HepG2 (cell line): Measurements from ENCODE around the gene SOX12. TPM values are rescaled to one million over a fixed set of nuclear protein-coding genes. Genes with fewer than 3 reads are reported as not detected.

Experiments
- FOSL2 ChIP-seq: sonication (generic); formaldehyde crosslinking; IDR thresholded peaks from 2 replicates; pipeline ENCODE4 v1.4.0; 2020; ENCODE audit warnings: missing genetic modification reagents
- FUBP1 ChIP-seq: sonication (generic); formaldehyde crosslinking; IDR thresholded peaks from 2 replicates; pipeline ENCODE4 v1.5.1; 2020; ENCODE audit warnings: missing genetic modification reagents, mild to moderate bottlenecking, borderline replicate concordance
- HIC2 ChIP-seq: sonication (generic); formaldehyde crosslinking; IDR thresholded peaks from 2 replicates; pipeline ENCODE4 v1.9.0; 2022; ENCODE audit warnings: low read depth, missing genetic modification reagents
- HNF1A ChIP-seq, 2 experiments: sonication (generic) in 1 of 2; formaldehyde crosslinking in 1 of 2; IDR thresholded peaks; 2 replicates each; pipeline versions ENCODE4 v1.4.0 to v1.6.1; 2016 to 2020; ENCODE audit warnings: borderline replicate concordance in 1 of 2, low read depth in 1 of 2, mild to moderate bottlenecking in 1 of 2, missing genetic modification reagents in 1 of 2
- KAT2B ChIP-seq: fragments of 150-350 bp; IDR thresholded peaks from 2 replicates; pipeline ENCODE4 v1.6.1; 2014; ENCODE audit warnings: low read depth, low read length, borderline replicate concordance
- KDM2A ChIP-seq: sonication (generic); formaldehyde crosslinking; IDR thresholded peaks from 2 replicates; pipeline ENCODE4 v1.4.0; 2020; ENCODE audit warnings: low read depth, missing genetic modification reagents, borderline replicate concordance
- MXD1 ChIP-seq: sonication (generic); formaldehyde crosslinking; IDR thresholded peaks from 2 replicates; pipeline ENCODE4 v1.4.0; 2020; ENCODE audit warnings: mild to moderate bottlenecking, missing genetic modification reagents
- SMAD1 ChIP-seq: sonication (generic); formaldehyde crosslinking; IDR thresholded peaks from 2 replicates; pipeline ENCODE4 v1.4.0; 2020; ENCODE audit warnings: missing genetic modification reagents, low read depth, mild to moderate bottlenecking, borderline replicate concordance
- SYNCRIP ChIP-seq: fragments of 200-400 bp; formaldehyde crosslinking; IDR thresholded peaks from 2 replicates; pipeline ENCODE4 v1.6.1; 2018; ENCODE audit warnings: mild to moderate bottlenecking, low read depth, low read length; ENCODE audit not compliant: insufficient read depth
- ZBTB26 ChIP-seq: IDR thresholded peaks from 2 replicates; pipeline ENCODE4 v1.6.1; 2016; ENCODE audit warnings: missing compliant biosample characterization, missing genetic modification reagents, borderline replicate concordance
- ZIK1 ChIP-seq: sonication (generic); formaldehyde crosslinking; IDR thresholded peaks from 2 replicates; pipeline ENCODE4 v1.5.0; 2020; ENCODE audit warnings: mild to moderate bottlenecking, low read depth, missing genetic modification reagents, borderline replicate concordance
- ZNF275 ChIP-seq: sonication (generic); formaldehyde crosslinking; IDR thresholded peaks from 2 replicates; pipeline ENCODE4 v1.8.0; 2022; ENCODE audit warnings: missing genetic modification reagents, mild to moderate bottlenecking, inconsistent platforms, borderline replicate concordance
- ZNF496 ChIP-seq: sonication (generic); formaldehyde crosslinking; IDR thresholded peaks from 2 replicates; pipeline ENCODE4 v1.8.1; 2023; ENCODE audit warnings: mild to moderate bottlenecking, moderate library complexity, missing genetic modification reagents; ENCODE audit not compliant: insufficient replicate concordance
- ZNF841 ChIP-seq: sonication (generic); formaldehyde crosslinking; IDR thresholded peaks from 2 replicates; pipeline ENCODE4 v1.8.1; 2023; ENCODE audit warnings: missing genetic modification reagents, borderline replicate concordance
- polyA plus RNA-seq, 8 experiments: library from polyadenylated mRNA; depleted of rRNA in 3 of 8; stranded (reverse) in 7 of 8; unstranded in 1 of 8; fragments of >200 nt; fragmentation: Illumina TruSeq in 4 of 8; extraction: Trizol in 4 of 8; gene quantifications; 2 replicates each; pipeline versions ENCODE4 v1.2.1 to v1.2.3, GENCODE V29; 2011 to 2016; ENCODE audit warnings: low read depth in 4 of 8, missing spikeins in 1 of 8, mixed read lengths in 1 of 8; ENCODE audit not compliant: insufficient read depth in 1 of 8
- total RNA-seq, 5 experiments: library from RNA; depleted of rRNA; stranded (reverse); fragments of >200 nt; fragmentation: Illumina TruSeq; extraction: Trizol; gene quantifications; 2 replicates each; pipeline ENCODE4 v1.2.3, GENCODE V29; 2016; ENCODE audit warnings: low read depth in 1 of 5

The SOX12 gene
- total and polyA plus RNA-seq, 2 of the 13 experiments (the other 11 are each of a cell fraction or from before 2014, with no cell fraction given), result 10.0 to 18.7 TPM

GRCh38 chr20:290084-290831 lies 35.1 kb upstream of the SOX12 start, which contains the start of gene C20orf96 (continued):
- TF ChIP-seq ZIK1 (CRISPR knock-in tag) (peak; percentile 56; the same call in 1 of the 2 replicates), MXD1 (CRISPR knock-in tag) (peak; percentile 70; the same call in 1 of the 2 replicates), FUBP1 (no peak), ZBTB26 (peak; percentile 8; the same call in 1 of the 2 replicates), ZNF496 (no peak), ZNF841 (CRISPR knock-in tag) (no peak), SMAD1 (peak; percentile 52; the same call in 1 of the 2 replicates), HNF1A (IDR thresholded peaks at IDR 0.05; ENCODE audit: low read depth) (no peak), HNF1A (CRISPR knock-in tag; IDR thresholded peaks at IDR 0.05; ENCODE audit: borderline replicate concordance) (no peak; the same call in 1 of the 2 replicates), KAT2B (no peak), SYNCRIP (no peak), HIC2 (no peak), FOSL2 (CRISPR knock-in tag) (no peak), ZNF275 (CRISPR knock-in tag) (no peak), KDM2A (CRISPR knock-in tag) (peak; percentile 32; the same call in 1 of the 2 replicates)
